NCI-H526 (cell line): Measurements from ENCODE around the gene PROS1.
"Not testable (repeated sequence)": the region's sequence is repeated elsewhere in the genome, so short reads cannot be mapped to it uniquely, and the experiment has no call there.

Experiments used
- DNase-seq, 2 experiments: peaks; one replicate each; lab custom pipeline; 2025; lab: John Stamatoyannopoulos, UW

The PROS1 gene

GRCh38 chr3:93969443-93969842 lies 4.3 kb downstream of the PROS1 start:
- no peak for DNase-seq

GRCh38 chr3:93965106-93965505 lies 8.6 kb downstream of the PROS1 start:
- DNase-seq: peak in 1 of 2 experiments; percentile 3

GRCh38 chr3:93962798-93963197 lies 10.9 kb downstream of the PROS1 start:
- no peak for DNase-seq

- no peak for DNase-seq
These were observed 12.2 kb downstream of the PROS1 start for GRCh38 chr3:93961489-93961888.

GRCh38 chr3:93961026-93961425 lies 12.7 kb downstream of the PROS1 start:
- no peak for DNase-seq

- peak in 1 of 2 experiments; percentile 9 for DNase-seq
These were observed 23.7 kb downstream of the PROS1 start for GRCh38 chr3:93949958-93950357.

DNA sequence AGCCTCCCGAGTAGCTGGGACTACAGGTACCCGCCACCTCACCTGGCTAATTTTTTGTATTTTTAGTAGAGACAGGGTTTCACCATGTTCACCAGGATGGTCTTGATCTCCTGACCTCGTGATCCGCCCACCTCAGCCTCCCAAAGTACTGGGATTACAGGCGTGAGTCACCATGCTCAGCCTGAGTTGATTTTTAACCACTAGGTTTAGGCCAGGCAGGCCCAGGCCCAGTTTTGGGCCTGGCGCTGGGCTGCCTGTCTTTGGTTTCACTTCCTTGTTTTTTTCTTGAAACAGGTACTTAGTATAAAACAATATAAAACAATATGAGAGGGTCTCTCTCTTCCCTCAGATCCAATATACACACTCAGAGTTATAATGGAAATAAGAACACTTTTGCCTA lies 36.2 kb downstream of the PROS1 start:
- DNase-seq: not testable (repeated sequence)

DNA sequence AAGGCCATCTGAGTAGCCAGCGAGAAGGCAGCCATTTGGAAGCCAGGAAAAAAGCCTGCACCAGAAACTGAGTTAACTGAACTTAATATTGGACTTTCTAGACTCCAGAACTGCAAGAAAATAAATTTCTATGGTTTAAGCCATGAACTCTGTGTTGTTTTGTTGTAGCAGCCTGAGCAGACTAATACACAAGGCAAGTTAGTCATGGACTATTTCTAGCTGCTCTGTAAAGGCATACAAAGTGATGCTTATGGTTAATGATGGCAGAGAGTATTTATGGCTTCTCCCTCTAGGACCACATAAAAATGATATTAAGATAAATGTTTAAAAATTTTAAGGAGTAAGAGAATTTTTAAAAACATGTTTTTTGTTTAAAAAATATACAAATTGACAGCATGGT lies 37.1 kb downstream of the PROS1 start:
- no peak for DNase-seq

- DNase-seq: no peak
These were observed 39.2 kb downstream of the PROS1 start for GRCh38 chr3:93934366-93935046.

DNA sequence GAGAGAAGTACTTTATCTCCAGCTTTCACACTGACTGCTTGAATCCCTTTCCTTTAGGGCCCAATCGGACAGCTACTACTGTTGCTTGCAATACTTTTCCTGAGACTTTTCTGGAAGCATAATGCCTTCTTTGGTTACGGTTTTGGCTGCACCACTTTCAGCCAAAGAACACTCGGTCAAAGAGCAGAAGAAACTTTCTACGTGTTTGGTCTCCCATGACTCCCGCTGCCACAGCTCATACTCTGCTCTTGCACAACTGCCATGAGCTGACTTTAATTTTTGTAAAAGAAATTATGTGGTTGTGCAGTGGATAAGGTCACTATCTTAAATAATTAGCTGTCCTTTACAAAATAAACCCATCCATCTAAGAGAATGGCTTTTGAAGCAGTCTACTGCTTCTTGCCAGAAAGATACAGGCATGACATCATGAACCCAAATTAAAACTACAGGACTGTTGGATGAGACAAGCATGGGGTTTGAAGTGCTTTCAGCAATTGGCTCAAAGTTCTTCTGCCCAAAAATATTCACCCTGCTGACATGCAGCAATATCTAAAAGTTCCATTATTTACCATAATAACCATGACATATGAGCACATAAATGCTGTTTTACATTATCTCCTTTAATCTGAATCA lies 42.0 kb downstream of the PROS1 start:
- no peak for DNase-seq

DNA sequence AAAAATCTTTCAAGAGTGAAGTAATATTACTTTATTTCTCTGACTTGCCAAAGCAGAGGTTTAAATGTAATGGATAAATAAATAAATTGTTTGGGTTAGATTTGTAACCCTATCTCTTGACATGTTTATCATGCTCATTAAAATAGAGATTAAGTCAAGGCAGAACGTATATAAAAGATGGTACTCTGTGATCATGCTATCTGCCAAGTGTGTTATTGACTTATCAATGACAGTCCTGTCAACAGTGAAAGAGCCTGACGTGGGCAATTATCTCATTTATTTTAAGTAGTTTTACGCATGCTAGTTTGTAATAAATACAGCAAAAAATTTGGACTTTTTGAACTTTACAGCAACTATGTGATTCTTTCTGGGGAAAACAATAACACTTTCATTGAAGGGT lies 43.7 kb downstream of the PROS1 start:
- DNase-seq: no peak

- DNase-seq: no peak
These were observed 46.9 kb downstream of the PROS1 start for GRCh38 chr3:93926789-93927188.

DNA sequence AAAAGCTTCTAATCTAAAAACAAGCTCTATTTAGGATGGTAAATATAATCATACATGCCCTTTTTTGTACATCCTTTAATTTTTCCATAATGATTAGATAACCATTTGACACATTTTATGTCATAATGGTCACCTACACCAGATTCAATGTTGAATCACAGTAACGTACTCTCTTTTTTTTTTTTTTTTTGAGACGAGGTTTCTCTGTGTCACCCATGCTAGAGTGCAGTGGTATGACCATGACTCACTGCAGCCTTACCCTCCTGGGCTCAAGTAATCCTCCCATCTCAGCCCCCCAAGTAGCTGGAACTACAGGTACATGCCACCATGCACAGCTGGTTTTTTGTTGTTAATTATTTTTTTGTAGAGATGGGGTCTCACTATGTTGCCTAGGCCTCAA lies 49.2 kb downstream of the PROS1 start:
- DNase-seq: no peak

DNA sequence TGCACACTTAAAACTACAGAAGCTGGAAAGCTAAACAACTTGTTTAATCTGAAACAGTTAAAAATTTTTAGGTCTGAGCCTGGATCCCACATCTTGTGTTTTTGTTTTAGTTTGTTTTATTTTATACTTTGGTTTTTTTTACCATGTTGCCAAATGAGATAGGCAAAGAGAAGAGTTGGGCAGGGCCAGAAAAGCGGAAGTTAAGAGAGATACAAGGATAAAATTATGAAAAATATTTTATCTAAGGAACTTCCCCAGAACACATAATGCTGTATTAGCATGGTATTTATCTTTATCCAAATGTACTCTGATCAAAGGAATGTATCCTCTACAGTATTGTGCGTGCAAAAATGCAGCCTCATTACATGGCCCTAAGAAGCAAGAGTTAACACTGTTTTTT lies 50.7 kb downstream of the PROS1 start:
- no peak for DNase-seq

- not testable (repeated sequence) for DNase-seq
These were observed 56.1 kb downstream of the PROS1 start for GRCh38 chr3:93917546-93918029.

GRCh38 chr3:93913623-93914022 lies 60.1 kb downstream of the PROS1 start:
- not testable (repeated sequence) for DNase-seq

GRCh38 chr3:93911206-93911605 lies 62.5 kb downstream of the PROS1 start:
- DNase-seq: no peak

GRCh38 chr3:93910097-93910496 lies 63.6 kb downstream of the PROS1 start:
- no peak for DNase-seq

DNA sequence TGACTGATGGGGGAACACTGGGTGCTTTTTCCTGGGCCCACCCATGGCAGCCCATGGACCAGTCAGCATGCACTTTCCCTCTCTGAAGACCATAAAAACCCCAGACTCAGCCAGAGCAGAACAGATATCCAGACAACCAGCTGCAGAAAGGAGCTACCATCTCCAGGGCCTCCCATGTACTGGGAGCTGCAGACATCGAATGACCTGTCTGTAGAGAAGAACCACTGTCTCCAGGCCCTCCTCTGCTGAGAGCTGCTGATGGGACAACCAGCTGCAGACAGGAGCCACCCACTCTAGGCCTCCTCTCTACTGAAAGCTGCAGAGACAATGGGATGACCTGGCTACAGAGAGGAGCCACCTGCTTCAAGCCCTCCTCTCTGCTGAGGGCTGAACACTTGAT lies 66.6 kb downstream of the PROS1 start:
- no peak for DNase-seq

- peak in 1 of 2 experiments; percentile 0 for DNase-seq
These were observed 67.5 kb downstream of the PROS1 start for GRCh38 chr3:93906245-93906644.

GRCh38 chr3:93904568-93904967 lies 69.1 kb downstream of the PROS1 start:
- DNase-seq: no peak

- DNase-seq: not testable (repeated sequence)
These were observed 95.3 kb downstream of the PROS1 start for GRCh38 chr3:93878250-93879017.

DNA sequence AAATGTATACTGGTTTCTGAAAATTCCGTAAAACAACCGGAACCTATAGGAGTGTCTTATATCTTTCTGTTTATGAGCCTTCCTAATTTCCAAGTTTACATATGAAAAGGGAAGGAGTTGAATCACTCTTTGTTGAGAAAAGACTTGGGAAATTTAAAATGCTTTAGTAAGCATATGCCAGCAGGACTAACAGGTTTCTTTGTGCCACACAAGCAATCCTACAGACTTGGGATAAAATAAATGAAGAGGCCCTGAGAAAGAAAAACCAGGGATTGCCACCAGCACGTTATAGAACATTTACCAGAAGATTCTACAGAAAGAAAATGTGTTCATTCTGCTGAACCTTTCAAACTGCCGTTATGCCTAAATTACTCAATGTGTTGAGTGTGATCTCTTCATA lies 96.3 kb downstream of the PROS1 start:
- DNase-seq: not testable (repeated sequence)
